ENCODE data around the gene OTUD5.

DNA sequence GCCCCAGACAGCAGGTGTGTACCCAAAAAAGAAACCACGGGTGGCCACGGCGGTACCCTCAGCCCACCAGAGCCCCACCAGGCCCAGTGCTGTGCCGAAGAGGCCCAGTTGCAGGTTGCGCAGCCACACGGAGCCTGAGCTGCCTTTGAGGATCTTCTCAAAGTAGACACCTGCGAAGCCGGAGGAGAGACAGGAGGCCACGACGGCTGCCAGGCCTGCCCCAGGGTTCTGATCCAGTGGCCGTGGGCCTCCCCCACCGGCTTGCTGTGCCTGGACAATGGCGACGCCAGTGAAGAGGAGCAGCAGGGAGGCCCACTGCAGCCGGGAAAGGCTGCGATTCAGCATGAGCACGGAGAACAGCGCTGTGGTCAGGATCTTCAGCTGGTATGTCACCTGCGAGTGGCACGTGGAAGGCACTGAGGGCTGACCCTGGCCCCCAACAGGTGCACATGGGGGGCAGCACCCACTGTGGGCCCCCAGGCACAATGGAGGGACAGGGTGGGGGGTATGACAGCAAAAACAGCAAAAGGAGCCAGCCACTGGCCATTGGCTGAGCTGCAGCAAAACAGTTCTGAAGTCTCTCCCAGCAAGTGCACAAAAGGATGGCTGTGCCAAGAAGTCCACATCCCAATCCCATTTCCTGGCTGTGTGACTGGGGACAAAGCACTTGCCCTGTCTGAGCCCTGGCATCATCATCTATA lies 52.2 kb downstream of the OTUD5 start:
- no peak for TF ChIP-seq ZNF671 (CRISPR knock-in tag; IDR thresholded peaks at IDR 0.05)
- TF ChIP-seq, protein P1, sequence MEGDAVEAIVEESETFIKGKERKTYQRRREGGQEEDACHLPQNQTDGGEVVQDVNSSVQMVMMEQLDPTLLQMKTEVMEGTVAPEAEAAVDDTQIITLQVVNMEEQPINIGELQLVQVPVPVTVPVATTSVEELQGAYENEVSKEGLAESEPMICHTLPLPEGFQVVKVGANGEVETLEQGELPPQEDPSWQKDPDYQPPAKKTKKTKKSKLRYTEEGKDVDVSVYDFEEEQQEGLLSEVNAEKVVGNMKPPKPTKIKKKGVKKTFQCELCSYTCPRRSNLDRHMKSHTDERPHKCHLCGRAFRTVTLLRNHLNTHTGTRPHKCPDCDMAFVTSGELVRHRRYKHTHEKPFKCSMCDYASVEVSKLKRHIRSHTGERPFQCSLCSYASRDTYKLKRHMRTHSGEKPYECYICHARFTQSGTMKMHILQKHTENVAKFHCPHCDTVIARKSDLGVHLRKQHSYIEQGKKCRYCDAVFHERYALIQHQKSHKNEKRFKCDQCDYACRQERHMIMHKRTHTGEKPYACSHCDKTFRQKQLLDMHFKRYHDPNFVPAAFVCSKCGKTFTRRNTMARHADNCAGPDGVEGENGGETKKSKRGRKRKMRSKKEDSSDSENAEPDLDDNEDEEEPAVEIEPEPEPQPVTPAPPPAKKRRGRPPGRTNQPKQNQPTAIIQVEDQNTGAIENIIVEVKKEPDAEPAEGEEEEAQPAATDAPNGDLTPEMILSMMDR (IDR thresholded peaks at IDR 0.05), result no peak
- TF ChIP-seq NR3C1 (CRISPR knock-in tag; conservative IDR thresholded peaks at IDR 0.05; ENCODE audit: low read depth), result no peak
- TF ChIP-seq, protein P2, sequence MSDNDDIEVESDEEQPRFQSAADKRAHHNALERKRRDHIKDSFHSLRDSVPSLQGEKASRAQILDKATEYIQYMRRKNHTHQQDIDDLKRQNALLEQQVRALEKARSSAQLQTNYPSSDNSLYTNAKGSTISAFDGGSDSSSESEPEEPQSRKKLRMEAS (CRISPR knock-in tag; IDR thresholded peaks at IDR 0.05), result no peak
- TF ChIP-seq NR2C2 (CRISPR knock-in tag; IDR thresholded peaks at IDR 0.05), result no peak
- TF ChIP-seq TEAD4 (CRISPR knock-in tag; IDR thresholded peaks at IDR 0.05), result no peak
- TF ChIP-seq, protein P3, sequence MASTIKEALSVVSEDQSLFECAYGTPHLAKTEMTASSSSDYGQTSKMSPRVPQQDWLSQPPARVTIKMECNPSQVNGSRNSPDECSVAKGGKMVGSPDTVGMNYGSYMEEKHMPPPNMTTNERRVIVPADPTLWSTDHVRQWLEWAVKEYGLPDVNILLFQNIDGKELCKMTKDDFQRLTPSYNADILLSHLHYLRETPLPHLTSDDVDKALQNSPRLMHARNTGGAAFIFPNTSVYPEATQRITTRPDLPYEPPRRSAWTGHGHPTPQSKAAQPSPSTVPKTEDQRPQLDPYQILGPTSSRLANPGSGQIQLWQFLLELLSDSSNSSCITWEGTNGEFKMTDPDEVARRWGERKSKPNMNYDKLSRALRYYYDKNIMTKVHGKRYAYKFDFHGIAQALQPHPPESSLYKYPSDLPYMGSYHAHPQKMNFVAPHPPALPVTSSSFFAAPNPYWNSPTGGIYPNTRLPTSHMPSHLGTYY (CRISPR knock-in tag; IDR thresholded peaks at IDR 0.05), result no peak
- no peak for TF ChIP-seq GABPB1 (CRISPR knock-in tag; IDR thresholded peaks at IDR 0.05)
- TF ChIP-seq, protein P4, sequence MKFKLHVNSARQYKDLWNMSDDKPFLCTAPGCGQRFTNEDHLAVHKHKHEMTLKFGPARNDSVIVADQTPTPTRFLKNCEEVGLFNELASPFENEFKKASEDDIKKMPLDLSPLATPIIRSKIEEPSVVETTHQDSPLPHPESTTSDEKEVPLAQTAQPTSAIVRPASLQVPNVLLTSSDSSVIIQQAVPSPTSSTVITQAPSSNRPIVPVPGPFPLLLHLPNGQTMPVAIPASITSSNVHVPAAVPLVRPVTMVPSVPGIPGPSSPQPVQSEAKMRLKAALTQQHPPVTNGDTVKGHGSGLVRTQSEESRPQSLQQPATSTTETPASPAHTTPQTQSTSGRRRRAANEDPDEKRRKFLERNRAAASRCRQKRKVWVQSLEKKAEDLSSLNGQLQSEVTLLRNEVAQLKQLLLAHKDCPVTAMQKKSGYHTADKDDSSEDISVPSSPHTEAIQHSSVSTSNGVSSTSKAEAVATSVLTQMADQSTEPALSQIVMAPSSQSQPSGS (CRISPR knock-in tag; IDR thresholded peaks at IDR 0.05; ENCODE audit: borderline replicate concordance, low read depth), result no peak
- TF ChIP-seq, protein P5, sequence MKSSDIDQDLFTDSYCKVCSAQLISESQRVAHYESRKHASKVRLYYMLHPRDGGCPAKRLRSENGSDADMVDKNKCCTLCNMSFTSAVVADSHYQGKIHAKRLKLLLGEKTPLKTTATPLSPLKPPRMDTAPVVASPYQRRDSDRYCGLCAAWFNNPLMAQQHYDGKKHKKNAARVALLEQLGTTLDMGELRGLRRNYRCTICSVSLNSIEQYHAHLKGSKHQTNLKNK (CRISPR knock-in tag; IDR thresholded peaks at IDR 0.05), result no peak
